ENCODE results near the gene DPH2. TPM values are rescaled to one million over a fixed set of nuclear protein-coding genes. Genes with fewer than 3 reads are reported as not detected.

DPH2 gene
- total and polyA plus RNA-seq, 10 of the 15 experiments (the other 5 are each of a cell fraction or from before 2014, with no cell fraction given) = 13.1 to 82.9 (median 52.0) TPM

- ChIA-PET SMC1A (ENCODE audit: uncharacterized antibody, unreplicated experiment) (interaction anchor here (1.3 kb wide), 1 partner anchor 15 kb away, joined by 3 read pairs; no protein-coding TSS in a partner anchor), CTCF (interaction anchor here (1.0 to 1.4 kb wide), 3 partner anchors 12 to 44 kb away, joined by 3 to 5 read pairs (median 3); no protein-coding TSS in a partner anchor)
- in situ Hi-C loops (cut with MboI) = no loop called here
These were observed 7.8 kb downstream of the DPH2 start for GRCh38 chr1:43977376-43978263.

DNA sequence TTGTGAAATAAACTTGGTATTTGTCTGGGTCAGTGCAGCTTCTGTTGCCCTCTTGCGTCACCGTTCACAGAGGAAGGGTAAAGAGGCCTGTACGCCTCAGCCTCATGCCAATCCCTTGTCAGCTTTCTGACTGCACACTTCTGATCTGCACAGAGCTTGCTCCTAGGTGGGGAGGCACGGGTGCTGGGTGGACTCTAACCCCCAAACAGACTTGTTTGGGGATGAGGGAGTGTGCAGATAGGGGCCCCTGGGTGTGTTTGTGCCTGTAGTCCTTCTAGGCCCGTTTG lies 8.4 kb downstream of the DPH2 start:
- intact Hi-C loops (cut with micrococcal nuclease; ENCODE audit: unreplicated experiment) = no loop called here
- peak overlapping the region; percentile 94 for H3K4me2 ChIP-seq (ENCODE audit: control insufficient read depth, insufficient read depth)
- peaks cover 0 to 7% of the 10 kb centered on the region in 2 experiments for H3K36me3 ChIP-seq (ENCODE audit: control insufficient read depth in 2 of 2, insufficient read depth in 2 of 2, low read length in 1 of 2)
- RAD21 ChIA-PET (ENCODE audit: unreplicated experiment) = no interaction called here
- ATAC-seq (no peak), FAIRE-seq (no peak), DNase-seq (ENCODE audit: low read depth, low spot score) (no peak)
- in situ Hi-C loops (cut with MboI) = no loop called here
- 67% methylated on average over 5 of the region's 5 CpGs for WGBS (ENCODE audit: insufficient coverage, insufficient replicate concordance, low lambda C conversion rate, missing lambda C conversion rate)
- CTCF ChIA-PET = interaction anchor here (1.0 to 1.4 kb wide), 3 partner anchors 12 to 43 kb away, joined by 3 to 5 read pairs (median 3); no protein-coding TSS in a partner anchor
- H4K20me1 ChIP-seq (ENCODE audit: control insufficient read depth, insufficient read depth) = no peaks in the 10 kb centered on the region
- SMC1A ChIA-PET (ENCODE audit: uncharacterized antibody, unreplicated experiment) = interaction anchor here (1.3 kb wide), 1 partner anchor 15 kb away, joined by 3 read pairs; no protein-coding TSS in a partner anchor
- no peak overlapping the region for H2AFZ ChIP-seq (ENCODE audit: control insufficient read depth, low read depth, low read length)
- H3K4me1 ChIP-seq (ENCODE audit: control insufficient read depth, insufficient read depth, low read length) = peaks cover 30% of the 10 kb centered on the region
- H3K9me3 ChIP-seq (replicated peaks; ENCODE audit: control insufficient read depth, insufficient read depth, low read length) = no peaks in the 10 kb centered on the region
- peaks cover 45% of the 10 kb centered on the region for H3K79me2 ChIP-seq (ENCODE audit: control insufficient read depth, insufficient read depth, low read length)
- peak overlapping the region; percentile 69; the same call in 1 of the 2 replicates for H3K4me3 ChIP-seq
- no peak overlapping the region for H3K27ac ChIP-seq (ENCODE audit: control insufficient read depth, insufficient read depth)
- no TSS peak for BruUV-seq (replicated peaks)
- no peaks in the 10 kb centered on the region for H3K27me3 ChIP-seq (replicated peaks in 1 of 2; ENCODE audit: control insufficient read depth in 2 of 2, insufficient read depth in 2 of 2, low read length in 1 of 2)
- no peak overlapping the region; the same call in 1 of the 2 replicates for H3K9ac ChIP-seq (ENCODE audit: control insufficient read depth, insufficient read depth, low read length)
- POLR2A ChIA-PET = interaction anchor here (1.3 kb wide), 1 partner anchor 14 kb away, joined by 4 read pairs; no protein-coding TSS in a partner anchor
- TF ChIP-seq TCF3 (IDR thresholded peaks at IDR 0.05; ENCODE audit: borderline replicate concordance, insufficient read depth, low read depth, low read length) = no peak
- no peak for TF ChIP-seq POLR2AphosphoS2 (IDR thresholded peaks at IDR 0.05; ENCODE audit: low read depth, low read length)
- TF ChIP-seq JUNB (IDR thresholded peaks at IDR 0.05) = no peak
- no peak for TF ChIP-seq EP300 (IDR thresholded peaks at IDR 0.05; ENCODE audit: borderline replicate concordance in 1 of 2, control insufficient read depth in 1 of 2, low read depth in 2 of 2, low read length in 2 of 2)
- TF ChIP-seq, protein P1, sequence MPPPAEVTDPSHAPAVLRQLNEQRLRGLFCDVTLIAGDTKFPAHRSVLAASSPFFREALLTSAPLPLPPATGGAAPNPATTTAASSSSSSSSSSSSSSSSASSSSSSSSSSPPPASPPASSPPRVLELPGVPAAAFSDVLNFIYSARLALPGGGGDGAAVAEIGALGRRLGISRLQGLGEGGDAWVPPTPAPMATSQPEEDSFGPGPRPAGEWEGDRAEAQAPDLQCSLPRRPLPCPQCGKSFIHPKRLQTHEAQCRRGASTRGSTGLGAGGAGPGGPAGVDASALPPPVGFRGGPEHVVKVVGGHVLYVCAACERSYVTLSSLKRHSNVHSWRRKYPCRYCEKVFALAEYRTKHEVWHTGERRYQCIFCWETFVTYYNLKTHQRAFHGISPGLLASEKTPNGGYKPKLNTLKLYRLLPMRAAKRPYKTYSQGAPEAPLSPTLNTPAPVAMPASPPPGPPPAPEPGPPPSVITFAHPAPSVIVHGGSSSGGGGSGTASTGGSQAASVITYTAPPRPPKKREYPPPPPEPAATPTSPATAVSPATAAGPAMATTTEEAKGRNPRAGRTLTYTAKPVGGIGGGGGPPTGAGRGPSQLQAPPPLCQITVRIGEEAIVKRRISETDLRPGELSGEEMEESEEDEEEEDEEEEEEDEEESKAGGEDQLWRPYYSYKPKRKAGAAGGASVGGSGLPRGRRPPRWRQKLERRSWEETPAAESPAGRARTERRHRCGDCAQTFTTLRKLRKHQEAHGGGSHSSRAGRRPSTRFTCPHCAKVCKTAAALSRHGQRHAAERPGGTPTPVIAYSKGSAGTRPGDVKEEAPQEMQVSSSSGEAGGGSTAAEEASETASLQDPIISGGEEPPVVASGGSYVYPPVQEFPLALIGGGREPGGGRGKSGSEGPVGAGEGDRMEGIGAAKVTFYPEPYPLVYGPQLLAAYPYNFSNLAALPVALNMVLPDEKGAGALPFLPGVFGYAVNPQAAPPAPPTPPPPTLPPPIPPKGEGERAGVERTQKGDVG (CRISPR knock-in tag; IDR thresholded peaks at IDR 0.05) = no peak
- no peak for TF ChIP-seq SIN3A (IDR thresholded peaks at IDR 0.05; ENCODE audit: low read depth, low read length)
- TF ChIP-seq ZZZ3 (IDR thresholded peaks at IDR 0.05; ENCODE audit: control insufficient read depth, insufficient read length, low read depth) = no peak
- no peak for TF ChIP-seq IKZF1 (conservative IDR thresholded peaks at IDR 0.05)
- TF ChIP-seq SREBF1 (IDR thresholded peaks at IDR 0.05; ENCODE audit: low read length) = no peak
- TF ChIP-seq IRF4 (IDR thresholded peaks at IDR 0.05; ENCODE audit: low read depth, low read length) = no peak

More at GRCh38 chr1:43977376-43978263, 7.8 kb downstream of the DPH2 start:
- POLR2A ChIA-PET = interaction anchor here (0.6 to 1.3 kb wide), 4 partner anchors 14 to 687 kb away, joined by 3 to 4 read pairs (median 4); no protein-coding TSS in a partner anchor
- Histone ChIP-seq H3K4me2 (ENCODE audit: control insufficient read depth, insufficient read depth) (peak overlapping the region; percentile 94), H3K4me3 (no peak overlapping the region), H2AFZ (ENCODE audit: control insufficient read depth, low read depth, low read length) (no peak overlapping the region), H3K79me2 (ENCODE audit: control insufficient read depth, insufficient read depth, low read length) (peaks cover 45% of the 10 kb centered on the region), H3K27me3 (replicated peaks in 1 of 2; ENCODE audit: control insufficient read depth in 2 of 2, insufficient read depth in 2 of 2, low read length in 1 of 2) (no peaks in the 10 kb centered on the region), H3K9me3 (replicated peaks; ENCODE audit: control insufficient read depth, insufficient read depth, low read length) (no peaks in the 10 kb centered on the region), H4K20me1 (ENCODE audit: control insufficient read depth, insufficient read depth) (no peaks in the 10 kb centered on the region), H3K4me1 (ENCODE audit: control insufficient read depth, insufficient read depth, low read length) (peaks cover 30% of the 10 kb centered on the region), H3K9ac (ENCODE audit: control insufficient read depth, insufficient read depth, low read length) (no peak overlapping the region; the same call in 1 of the 2 replicates), H3K27ac (ENCODE audit: control insufficient read depth, insufficient read depth) (no peak overlapping the region), H3K36me3 (ENCODE audit: control insufficient read depth in 2 of 2, insufficient read depth in 2 of 2, low read length in 1 of 2) (peaks cover 1 to 7% of the 10 kb centered on the region in 2 experiments)
- FAIRE-seq (no peak), ATAC-seq (no peak), DNase-seq (ENCODE audit: low read depth, low spot score) (no peak)
- RAD21 ChIA-PET (ENCODE audit: unreplicated experiment) = interaction anchor here (0.6 kb wide), 1 partner anchor 1326 kb away, joined by 3 read pairs; no protein-coding TSS in a partner anchor
- no TSS peak for BruUV-seq (replicated peaks)
- TF ChIP-seq RUNX3 (IDR thresholded peaks at IDR 0.05; ENCODE audit: low read length) = 0 out of 2 replicates have a peak, but pooled peaks have one; percentile 7
- TF ChIP-seq ZNF384 (IDR thresholded peaks at IDR 0.05; ENCODE audit: borderline replicate concordance, low read depth, low read length) = no peak
- 98% methylated on average over 9 of the region's 9 CpGs for WGBS (ENCODE audit: insufficient coverage, insufficient replicate concordance, low lambda C conversion rate, missing lambda C conversion rate)
- intact Hi-C loops (cut with micrococcal nuclease; ENCODE audit: unreplicated experiment) = no loop called here

Measured in GM12878 (cell line).